HCT116 (cell line): ENCODE data around the gene ADD1.

Experiments used
- CBX3 ChIP-seq: IDR thresholded peaks from 2 replicates; pipeline ENCODE4 v1.6.1; 2012; ENCODE audit warnings: low read depth
- JUND ChIP-seq: IDR thresholded peaks from 2 replicates; pipeline ENCODE4 v1.6.1; 2012
- POLR2A ChIP-seq: IDR thresholded peaks from 2 replicates; pipeline ENCODE4 v1.7.0; 2011; ENCODE audit warnings: borderline replicate concordance; ENCODE audit not compliant: insufficient read depth, insufficient read length; ENCODE audit errors: extremely low read depth
- POLR2AphosphoS5 ChIP-seq: IDR thresholded peaks from 2 replicates; pipeline ENCODE4 v1.6.1; 2011; ENCODE audit warnings: mild to moderate bottlenecking, low read depth, low read length, moderate library complexity
- ZNF274 ChIP-seq: fragments of 200-500 bp; sonication (Bioruptor generic); IDR thresholded peaks from 2 replicates; pipeline ENCODE4 v1.6.1; 2014; ENCODE audit warnings: mild to moderate bottlenecking, low read depth, low read length, inconsistent platforms
- TF ChIP-seq, protein P1 (sequence below), 3 experiments: fragments of 200-600 bp in 1 of 3; sonication (generic) in 1 of 3; IDR thresholded peaks in 2 of 3; conservative IDR thresholded peaks in 1 of 3; 2 replicates each; pipeline ENCODE4 v1.5.1; 2012 to 2017; ENCODE audit warnings: low read depth in 2 of 3, low read length in 2 of 3, antibody characterized with exemption in 1 of 3, borderline replicate concordance in 1 of 3, control low read depth in 1 of 3, mild to moderate bottlenecking in 1 of 3, mixed read lengths in 1 of 3, mixed run types in 1 of 3, moderate library complexity in 1 of 3; ENCODE audit not compliant: insufficient read depth in 1 of 3

DNA sequence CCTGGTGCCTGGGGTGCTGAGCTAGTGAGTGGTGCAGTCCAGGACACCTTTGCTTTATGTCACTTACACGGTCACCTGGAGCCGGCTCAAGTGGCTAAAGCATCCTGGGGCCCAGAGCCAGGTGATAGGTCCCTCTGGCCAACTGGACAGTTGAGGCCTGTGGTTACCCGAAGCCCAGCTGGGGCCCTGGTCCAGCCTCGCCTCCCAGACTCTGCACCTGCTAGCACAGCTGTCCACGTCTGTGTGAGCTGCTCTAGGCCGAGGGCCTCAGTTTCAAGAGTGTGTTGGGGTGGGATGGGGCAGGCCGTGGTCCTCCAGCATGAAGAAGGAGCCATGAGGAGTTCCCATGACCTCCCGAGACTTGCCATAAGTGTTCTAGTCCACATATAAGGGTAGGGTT lies 7.7 kb upstream of the ADD1 start:
- TF ChIP-seq, protein P1, sequence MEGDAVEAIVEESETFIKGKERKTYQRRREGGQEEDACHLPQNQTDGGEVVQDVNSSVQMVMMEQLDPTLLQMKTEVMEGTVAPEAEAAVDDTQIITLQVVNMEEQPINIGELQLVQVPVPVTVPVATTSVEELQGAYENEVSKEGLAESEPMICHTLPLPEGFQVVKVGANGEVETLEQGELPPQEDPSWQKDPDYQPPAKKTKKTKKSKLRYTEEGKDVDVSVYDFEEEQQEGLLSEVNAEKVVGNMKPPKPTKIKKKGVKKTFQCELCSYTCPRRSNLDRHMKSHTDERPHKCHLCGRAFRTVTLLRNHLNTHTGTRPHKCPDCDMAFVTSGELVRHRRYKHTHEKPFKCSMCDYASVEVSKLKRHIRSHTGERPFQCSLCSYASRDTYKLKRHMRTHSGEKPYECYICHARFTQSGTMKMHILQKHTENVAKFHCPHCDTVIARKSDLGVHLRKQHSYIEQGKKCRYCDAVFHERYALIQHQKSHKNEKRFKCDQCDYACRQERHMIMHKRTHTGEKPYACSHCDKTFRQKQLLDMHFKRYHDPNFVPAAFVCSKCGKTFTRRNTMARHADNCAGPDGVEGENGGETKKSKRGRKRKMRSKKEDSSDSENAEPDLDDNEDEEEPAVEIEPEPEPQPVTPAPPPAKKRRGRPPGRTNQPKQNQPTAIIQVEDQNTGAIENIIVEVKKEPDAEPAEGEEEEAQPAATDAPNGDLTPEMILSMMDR (IDR thresholded peaks at IDR 0.05 in 2 of 3, conservative IDR thresholded peaks at IDR 0.05 in 1 of 3; ENCODE audit: borderline replicate concordance in 1 of 3, insufficient read depth in 1 of 3, low read depth in 2 of 3, low read length in 2 of 3): no peak
- no peak for TF ChIP-seq ZNF274
- no peak for TF ChIP-seq POLR2AphosphoS5
- TF ChIP-seq POLR2A: no peak
- TF ChIP-seq JUND: no peak
- no peak for TF ChIP-seq CBX3
